Measurements from ENCODE around the gene ANAPC15.

DNA sequence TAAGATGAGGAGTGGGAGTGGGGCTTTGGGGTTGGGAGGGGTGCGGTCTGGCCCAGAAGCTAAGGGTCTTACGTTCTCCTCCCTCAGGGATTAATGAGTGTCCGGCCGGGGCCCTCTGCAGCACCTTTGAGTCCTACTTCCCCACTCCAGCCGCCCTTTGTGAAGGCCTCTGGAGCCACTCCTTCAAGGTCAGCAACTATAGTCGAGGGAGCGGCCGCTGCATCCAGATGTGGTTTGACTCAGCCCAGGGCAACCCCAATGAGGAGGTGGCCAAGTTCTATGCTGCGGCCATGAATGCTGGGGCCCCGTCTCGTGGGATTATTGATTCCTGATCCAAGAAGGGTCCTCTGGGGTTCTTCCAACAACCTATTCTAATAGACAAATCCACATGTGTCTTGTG, 27.0 kb upstream of the ANAPC15 start:
- TF ChIP-seq, protein P1, sequence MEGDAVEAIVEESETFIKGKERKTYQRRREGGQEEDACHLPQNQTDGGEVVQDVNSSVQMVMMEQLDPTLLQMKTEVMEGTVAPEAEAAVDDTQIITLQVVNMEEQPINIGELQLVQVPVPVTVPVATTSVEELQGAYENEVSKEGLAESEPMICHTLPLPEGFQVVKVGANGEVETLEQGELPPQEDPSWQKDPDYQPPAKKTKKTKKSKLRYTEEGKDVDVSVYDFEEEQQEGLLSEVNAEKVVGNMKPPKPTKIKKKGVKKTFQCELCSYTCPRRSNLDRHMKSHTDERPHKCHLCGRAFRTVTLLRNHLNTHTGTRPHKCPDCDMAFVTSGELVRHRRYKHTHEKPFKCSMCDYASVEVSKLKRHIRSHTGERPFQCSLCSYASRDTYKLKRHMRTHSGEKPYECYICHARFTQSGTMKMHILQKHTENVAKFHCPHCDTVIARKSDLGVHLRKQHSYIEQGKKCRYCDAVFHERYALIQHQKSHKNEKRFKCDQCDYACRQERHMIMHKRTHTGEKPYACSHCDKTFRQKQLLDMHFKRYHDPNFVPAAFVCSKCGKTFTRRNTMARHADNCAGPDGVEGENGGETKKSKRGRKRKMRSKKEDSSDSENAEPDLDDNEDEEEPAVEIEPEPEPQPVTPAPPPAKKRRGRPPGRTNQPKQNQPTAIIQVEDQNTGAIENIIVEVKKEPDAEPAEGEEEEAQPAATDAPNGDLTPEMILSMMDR (IDR thresholded peaks at IDR 0.05): no peak
- TF ChIP-seq POLR2AphosphoS5 (IDR thresholded peaks at IDR 0.05): no peak
- TF ChIP-seq POLR2A (IDR thresholded peaks at IDR 0.05): no peak
